Caki2 (cell line): Measurements from ENCODE around the gene POGLUT2. TPM values are rescaled to one million over a fixed set of nuclear protein-coding genes. Genes with fewer than 3 reads are reported as not detected.
A peak's percentile ranks its signal among the peaks of the same experiment; 100 is the strongest.
"Not testable (repeated sequence)": the region's sequence is repeated elsewhere in the genome, so short reads cannot be mapped to it uniquely, and the experiment has no call there.

Experiments used
- DNase-seq: peaks from one replicate; pipeline ENCODE4 v3.0.0-alpha.2; 2015; ENCODE audit warnings: low read depth
- in situ Hi-C: cut with HindIII; loops from 2 replicates; pipeline ENCODE4 v1.10.0; 2016; ENCODE audit warnings: low sequenced_read_pairs, low pct_unique_long_range_greater_than_20kb, mixed read lengths
- total RNA-seq: library from RNA; depleted of rRNA; stranded (reverse); fragments of >200 nt; shearing (Covaris generic); gene quantifications from 2 replicates; pipeline ENCODE4 v1.2.3, GENCODE V29; 2014; ENCODE audit warnings: low replicate concordance

The POGLUT2 gene
- total RNA-seq, 1 experiment from 2014 or later, result 10.6 TPM

DNA sequence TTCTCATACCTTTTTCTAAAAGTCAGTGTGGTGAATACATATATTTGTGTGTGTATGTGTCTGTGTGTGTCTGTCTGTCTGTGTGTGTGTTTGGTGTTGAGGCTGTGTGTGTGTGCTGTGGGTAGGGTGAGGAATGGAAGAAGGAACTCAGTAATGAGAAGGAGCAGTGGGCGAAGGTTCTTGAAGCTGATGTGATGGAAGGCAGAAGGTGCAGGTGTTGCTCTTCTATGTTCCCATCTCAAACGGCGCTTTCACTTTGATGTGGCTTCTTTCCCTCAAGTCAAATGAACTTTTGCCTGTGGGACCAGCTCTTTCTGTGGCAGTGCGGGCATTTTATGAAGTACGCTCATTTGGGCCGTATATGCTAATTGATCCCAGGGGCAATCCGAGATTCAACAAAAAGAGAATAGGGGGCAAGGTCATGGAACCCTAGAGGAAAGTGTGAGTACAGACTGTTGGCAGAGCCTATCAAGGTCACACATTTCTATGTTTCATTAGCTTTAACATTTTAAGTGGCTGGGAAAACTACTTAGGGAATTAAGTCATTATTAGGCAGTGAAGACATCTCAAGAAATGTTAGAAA is 15.3 kb upstream of the POGLUT2 start:
- DNase-seq, result no peak
- in situ Hi-C loops, result no loop called here

DNA sequence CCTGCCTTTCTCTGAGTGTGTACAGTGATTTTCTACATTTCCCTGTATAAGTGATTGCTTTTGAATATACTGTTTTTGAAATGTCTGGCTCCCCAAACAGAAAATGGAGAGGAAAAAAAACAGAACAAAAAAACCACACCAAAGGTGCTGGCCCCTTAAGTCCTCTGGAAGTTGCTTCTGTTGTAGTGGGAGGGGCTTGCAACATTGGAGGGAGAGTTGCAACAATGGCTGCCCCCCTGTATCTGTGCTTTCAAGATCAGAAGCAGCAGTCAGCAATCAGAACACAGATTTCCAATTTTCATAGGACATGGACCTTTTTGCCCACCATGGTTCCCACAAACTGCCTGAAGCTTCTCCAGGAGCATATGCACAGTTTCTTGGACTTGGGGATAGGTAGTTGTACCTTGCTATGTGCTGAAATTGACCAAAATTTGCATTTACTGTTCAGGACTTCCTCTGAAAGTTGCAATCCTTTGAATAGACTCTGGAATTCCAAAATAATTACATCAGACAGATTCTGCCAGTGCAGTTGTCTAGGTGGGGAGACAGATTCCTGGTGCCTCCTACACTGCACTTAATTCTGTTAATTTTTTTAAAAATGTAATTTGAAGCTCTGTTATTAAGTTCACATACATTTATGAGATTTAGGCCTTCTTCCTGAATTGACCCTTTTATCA is 14.0 kb upstream of the POGLUT2 start:
- in situ Hi-C loops, result no loop called here
- no peak for DNase-seq

DNA sequence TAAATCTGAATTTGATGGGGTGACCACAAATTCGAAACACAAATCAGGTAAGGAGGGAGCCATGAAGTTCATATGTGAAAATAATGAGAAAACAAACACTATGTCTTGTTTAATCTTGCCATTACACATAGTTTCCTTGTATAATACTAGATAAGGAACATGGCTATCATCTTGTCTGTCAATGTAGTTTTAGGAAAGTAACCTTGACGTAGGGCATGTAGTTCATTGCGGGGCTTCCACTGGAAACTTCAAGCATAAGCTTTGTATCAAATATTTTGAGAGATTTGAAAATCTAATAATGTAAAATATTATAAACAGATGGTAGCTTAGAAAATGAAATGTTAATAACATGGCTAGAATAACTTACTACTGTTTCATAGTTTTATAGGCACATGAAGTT is 8.9 kb upstream of the POGLUT2 start:
- in situ Hi-C loops, result no loop called here

GRCh38 chr13:102805680-102806079 is 6.9 kb upstream of the POGLUT2 start:
- in situ Hi-C loops, result no loop called here

More for the DNA sequence above, 8.9 kb upstream of the POGLUT2 start:
- DNase-seq, result no peak

DNA sequence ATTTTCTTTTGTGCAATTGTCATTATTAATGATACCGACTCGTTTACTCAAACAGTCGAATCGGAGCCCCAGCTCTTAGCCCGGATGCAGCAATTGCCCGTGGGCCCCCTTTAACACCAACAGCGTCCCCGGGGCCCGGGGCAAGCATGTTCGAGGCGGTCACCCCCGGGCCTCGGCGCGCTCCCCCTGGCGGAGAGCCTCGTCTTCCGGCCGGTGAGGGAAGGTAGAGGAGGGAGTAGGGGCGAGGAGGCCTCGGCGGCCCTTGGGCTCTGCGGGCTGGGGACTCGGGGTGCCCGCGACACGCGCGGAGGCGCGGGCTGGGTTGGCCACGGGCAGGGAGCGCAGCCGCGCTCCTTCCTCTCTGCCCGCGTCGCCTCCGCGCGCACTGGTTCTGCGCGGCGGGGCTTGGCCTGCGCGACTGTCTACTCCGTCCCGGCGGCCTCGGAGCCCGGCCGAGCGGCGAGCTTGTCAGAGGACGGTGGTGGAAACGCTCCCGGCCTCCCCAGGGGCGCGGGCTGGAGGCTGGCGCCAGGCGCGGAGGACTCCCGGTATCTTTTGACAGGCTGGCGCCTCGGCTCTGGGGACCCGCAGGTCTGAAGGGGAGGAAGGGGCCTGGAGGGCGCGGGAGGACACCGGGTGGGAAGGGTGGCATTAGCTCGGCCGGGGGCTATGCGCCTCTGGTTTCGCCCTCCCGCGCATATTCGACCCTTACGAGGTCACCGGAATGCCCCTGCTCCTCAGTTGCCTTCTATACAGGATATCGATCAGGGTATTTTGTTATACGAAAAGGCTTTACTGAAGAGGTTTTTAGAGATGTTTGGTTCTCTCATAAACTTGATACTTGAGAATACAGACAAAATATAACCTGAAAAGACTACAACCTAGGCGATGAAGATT is 1.6 kb upstream of the POGLUT2 start:
- in situ Hi-C loops, result no loop called here
- peak; percentile 78 for DNase-seq

More at GRCh38 chr13:102805680-102806079, 6.9 kb upstream of the POGLUT2 start:
- no peak for DNase-seq

DNA sequence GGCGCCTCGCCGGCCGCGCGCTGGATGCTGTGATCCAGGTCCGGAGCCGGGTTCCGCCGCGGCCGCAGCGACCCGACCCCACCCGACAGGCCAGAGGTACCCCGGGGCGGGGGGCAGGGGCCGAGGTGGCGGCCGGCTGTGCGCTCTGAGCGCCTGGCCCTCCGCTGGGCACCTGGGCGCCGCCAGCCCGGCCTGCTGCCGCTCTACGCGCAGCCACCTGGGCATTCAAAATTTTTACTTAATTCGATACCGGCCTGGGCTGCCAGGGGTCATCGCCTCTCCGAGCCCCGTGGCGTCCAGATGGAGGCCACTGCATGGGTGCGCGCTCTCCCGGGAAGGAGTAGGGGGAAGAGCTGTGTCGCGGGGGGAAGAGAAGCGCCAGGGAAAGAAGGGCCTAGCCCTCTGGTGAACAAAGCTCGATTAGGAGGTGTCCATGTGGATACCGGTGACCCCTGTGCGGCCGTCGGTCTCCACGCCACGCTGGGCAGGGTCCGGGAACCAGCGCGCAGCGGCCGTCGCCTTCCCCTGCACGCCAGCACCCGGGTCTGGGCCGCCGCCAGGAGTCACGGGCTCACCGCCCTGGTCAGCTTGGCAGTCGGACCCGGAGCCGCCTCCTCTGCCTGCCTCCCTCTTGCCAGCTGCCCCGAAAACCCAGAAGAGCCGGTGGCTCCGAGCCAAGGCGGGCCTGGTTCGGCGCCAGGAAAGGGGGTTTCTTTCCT is 809 bp upstream of the POGLUT2 start:
- DNase-seq, result no peak

GRCh38 chr13:102793611-102794355 is 5.0 kb downstream of the POGLUT2 start:
- in situ Hi-C loops, result no loop called here
- no peak for DNase-seq

More for the DNA sequence above, 809 bp upstream of the POGLUT2 start:
- in situ Hi-C loops, result no loop called here

- in situ Hi-C loops, result no loop called here
- DNase-seq, result no peak
Observed at GRCh38 chr13:102792396-102792795, 6.4 kb downstream of the POGLUT2 start.

- in situ Hi-C loops, result no loop called here
- DNase-seq, result no peak
Observed at GRCh38 chr13:102788683-102789082, 10.1 kb downstream of the POGLUT2 start.

- in situ Hi-C loops, result no loop called here
- no peak for DNase-seq
Observed at GRCh38 chr13:102784483-102784882, 14.3 kb downstream of the POGLUT2 start.

- no peak for DNase-seq
- in situ Hi-C loops, result no loop called here
Observed at GRCh38 chr13:102781591-102781990, 17.2 kb downstream of the POGLUT2 start.

DNA sequence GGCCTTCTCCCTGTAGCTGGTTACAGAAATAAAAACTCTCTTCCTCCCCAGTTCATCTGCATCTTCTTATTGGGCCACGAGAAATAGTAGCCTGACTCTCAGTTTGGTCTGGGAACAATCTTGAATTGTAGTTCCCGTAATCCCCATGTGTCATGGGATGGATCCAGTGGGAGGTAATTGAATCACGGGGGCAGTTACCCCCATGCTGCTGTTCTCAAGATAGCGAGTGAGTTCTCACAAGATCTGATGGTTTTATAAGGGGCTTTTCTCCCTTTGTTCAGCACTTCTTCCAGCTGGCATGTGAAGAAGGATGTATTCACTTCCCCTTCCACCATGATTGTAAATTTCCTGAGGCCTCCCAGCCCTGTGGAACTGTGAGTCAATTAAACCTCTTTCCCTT is 18.1 kb downstream of the POGLUT2 start:
- DNase-seq, in situ Hi-C loops: not testable (repeated sequence)

DNA sequence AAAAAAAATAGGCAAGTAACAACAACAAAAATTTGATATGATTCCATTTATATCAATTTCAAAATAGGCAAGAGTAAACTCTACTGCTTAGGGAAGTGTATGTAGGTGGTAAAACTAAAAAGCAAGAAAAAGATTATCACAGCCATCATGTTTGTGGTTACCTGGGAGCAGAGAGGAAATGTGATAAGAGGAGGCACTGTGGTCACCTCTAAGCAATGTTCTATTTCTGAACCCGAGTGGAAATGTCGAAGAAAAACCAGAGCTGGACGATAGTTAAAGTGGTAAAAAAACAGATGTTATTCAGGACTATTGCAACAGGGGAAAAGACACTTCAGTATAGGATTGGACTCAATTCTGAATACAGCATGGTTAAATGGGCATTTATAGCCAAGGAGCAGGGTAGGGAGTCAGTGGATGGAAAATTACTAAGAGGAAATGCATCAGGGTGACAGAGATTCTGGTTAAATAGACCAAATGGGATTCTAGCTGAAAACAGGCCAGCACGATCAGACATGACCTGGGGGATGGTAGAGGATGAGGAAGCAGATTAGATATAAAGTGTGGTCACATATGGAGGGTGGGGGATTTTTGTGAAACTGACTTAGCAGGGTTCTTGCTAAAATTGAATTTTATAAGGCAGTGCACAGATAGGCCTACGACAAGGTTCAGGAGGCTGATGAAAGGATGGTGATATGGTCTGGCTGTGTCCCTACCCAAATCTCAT is 19.2 kb downstream of the POGLUT2 start:
- in situ Hi-C loops, result no loop called here
- no peak for DNase-seq

DNA sequence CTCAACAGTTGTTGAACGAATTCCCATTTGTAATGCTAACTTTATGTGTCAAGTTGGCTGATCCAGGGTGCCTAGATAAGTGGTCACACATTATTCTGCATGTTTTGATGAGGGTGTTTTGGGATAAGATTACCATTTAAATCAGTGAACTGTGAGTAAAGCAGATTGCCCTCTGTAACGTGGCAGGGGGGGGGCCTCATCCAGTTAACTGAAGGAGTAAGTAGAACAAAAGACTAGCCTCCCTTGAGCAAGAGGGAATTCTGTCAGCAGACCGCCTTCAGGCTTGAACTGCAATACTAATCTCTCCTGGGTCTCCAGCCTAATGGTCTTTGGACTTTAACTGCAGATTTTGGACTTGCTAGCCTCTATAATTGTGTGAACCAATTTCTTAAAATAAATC is 21.0 kb downstream of the POGLUT2 start:
- in situ Hi-C loops, result no loop called here

GRCh38 chr13:102776271-102776670 is 22.5 kb downstream of the POGLUT2 start:
- no peak for DNase-seq
- in situ Hi-C loops, result no loop called here

More for the DNA sequence above, 21.0 kb downstream of the POGLUT2 start:
- DNase-seq, result no peak

DNA sequence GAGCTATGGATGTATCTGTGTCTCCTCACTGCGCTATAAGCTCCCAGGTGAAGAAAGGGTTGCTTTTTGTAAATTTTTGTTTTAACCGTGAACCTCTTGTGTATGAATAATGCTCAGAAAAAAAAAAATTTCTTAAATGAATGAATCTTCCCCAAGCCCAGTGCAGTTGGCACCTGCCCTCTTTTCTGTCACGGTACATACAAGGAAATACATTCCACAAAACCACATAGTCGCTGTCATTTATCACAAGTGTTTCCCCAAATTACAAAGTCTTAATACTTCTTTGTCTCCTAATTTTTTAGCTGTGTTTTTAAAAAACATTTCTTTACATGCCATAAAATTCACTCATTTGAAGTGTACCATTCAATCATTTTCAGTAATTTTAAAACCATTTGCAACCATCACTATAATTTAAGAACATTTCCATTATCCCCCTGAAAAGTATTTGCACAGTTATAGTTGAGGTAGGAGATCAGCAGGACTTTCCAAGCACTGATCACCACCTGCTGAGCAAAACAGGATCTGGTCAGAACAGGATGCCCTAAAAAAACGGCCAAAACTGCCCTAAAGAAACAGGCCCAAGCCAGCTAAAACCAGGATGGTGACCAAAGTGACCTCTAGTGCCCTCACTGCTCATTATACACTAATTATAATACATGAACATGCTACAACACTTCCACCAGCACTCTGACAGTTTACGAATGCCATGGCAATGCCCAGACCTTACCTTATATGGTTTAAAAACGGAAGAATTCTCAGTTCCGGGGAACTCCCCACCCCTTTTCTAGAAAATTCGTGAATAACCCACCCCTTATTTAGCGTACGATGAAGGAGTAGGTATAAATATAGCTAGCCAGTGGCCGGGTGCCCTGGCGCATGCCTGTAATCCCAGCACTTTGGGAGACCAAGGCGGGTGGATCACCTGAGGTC is 23.9 kb downstream of the POGLUT2 start:
- DNase-seq, result no peak
- in situ Hi-C loops, result no loop called here
